SK-N-SH treated with all-trans-retinoic acid at 6 μM for 48 hours (cell line): ENCODE data around the gene SGPL1.

Source experiments
- ARNTL ChIP-seq: fragments of 450-650 bp; formaldehyde crosslinking; IDR thresholded peaks from 2 replicates; pipeline ENCODE4 v1.5.0; 2020; ENCODE audit warnings: low read depth, mild to moderate bottlenecking, moderate library complexity, borderline replicate concordance
- BACH2 ChIP-seq: fragments of 250-450 bp; sonication (Bioruptor Pico); IDR thresholded peaks from 2 replicates; pipeline ENCODE4 v1.9.0; 2021; ENCODE audit warnings: mild to moderate bottlenecking, borderline replicate concordance
- CSRNP3 ChIP-seq: fragments of 250-450 bp; sonication (Bioruptor Pico); IDR thresholded peaks from 2 replicates; pipeline ENCODE4 v1.5.1; 2021; ENCODE audit warnings: mild to moderate bottlenecking, moderate library complexity
- ESRRG ChIP-seq: fragments of 250-450 bp; sonication (Bioruptor Pico); IDR thresholded peaks from 2 replicates; pipeline ENCODE4 v1.6.1; 2021; ENCODE audit warnings: mild to moderate bottlenecking
- ISL1 ChIP-seq: fragments of 250-450 bp; sonication (Bioruptor Pico); IDR thresholded peaks from 2 replicates; pipeline ENCODE4 v2.1.2; 2022; ENCODE audit warnings: mild to moderate bottlenecking, moderate library complexity
- OSR1 ChIP-seq: fragments of 250-450 bp; sonication (Bioruptor Pico); IDR thresholded peaks from 2 replicates; pipeline ENCODE4 v1.8.0; 2022; ENCODE audit warnings: moderate library complexity, mild to moderate bottlenecking, inconsistent platforms
- PPARA ChIP-seq: fragments of 250-450 bp; sonication (Bioruptor Pico); IDR thresholded peaks from 2 replicates; pipeline ENCODE4 v1.5.0; 2020; ENCODE audit warnings: mild to moderate bottlenecking, borderline replicate concordance
- RARB ChIP-seq: fragments of 250-450 bp; sonication (Bioruptor Pico); IDR thresholded peaks from 2 replicates; pipeline ENCODE4 v1.8.0; 2021; ENCODE audit warnings: mild to moderate bottlenecking, moderate library complexity
- ZC3H10 ChIP-seq: fragments of 250-450 bp; sonication (Bioruptor Pico); IDR thresholded peaks from 2 replicates; pipeline ENCODE4 v1.5.1; 2021; ENCODE audit warnings: mild to moderate bottlenecking, moderate library complexity
- ZFP3 ChIP-seq: fragments of 250-450 bp; sonication (Bioruptor Pico); IDR thresholded peaks from 2 replicates; pipeline ENCODE4 v1.5.0; 2020; ENCODE audit warnings: mild to moderate bottlenecking, moderate library complexity
- ZFP30 ChIP-seq: fragments of 450-650 bp; formaldehyde crosslinking; IDR thresholded peaks from 2 replicates; pipeline ENCODE4 v1.5.0; 2022; ENCODE audit warnings: mild to moderate bottlenecking, moderate library complexity
- TF ChIP-seq, protein P1 (sequence below): fragments of 250-450 bp; sonication (Bioruptor Pico); IDR thresholded peaks from 2 replicates; pipeline ENCODE4 v1.8.0; 2020; ENCODE audit warnings: mild to moderate bottlenecking, moderate library complexity, borderline replicate concordance
- TF ChIP-seq, protein P2 (sequence below): fragments of 250-450 bp; sonication (Bioruptor Pico); IDR thresholded peaks from 2 replicates; pipeline ENCODE4 v1.5.1; 2020; ENCODE audit warnings: low read depth, mild to moderate bottlenecking, moderate library complexity
- TF ChIP-seq, protein P3 (sequence below): fragments of 250-450 bp; sonication (Bioruptor Pico); IDR thresholded peaks from 2 replicates; pipeline ENCODE4 v1.8.0; 2021; ENCODE audit warnings: low read depth, mild to moderate bottlenecking, moderate library complexity, borderline replicate concordance

- TF ChIP-seq, protein P1, sequence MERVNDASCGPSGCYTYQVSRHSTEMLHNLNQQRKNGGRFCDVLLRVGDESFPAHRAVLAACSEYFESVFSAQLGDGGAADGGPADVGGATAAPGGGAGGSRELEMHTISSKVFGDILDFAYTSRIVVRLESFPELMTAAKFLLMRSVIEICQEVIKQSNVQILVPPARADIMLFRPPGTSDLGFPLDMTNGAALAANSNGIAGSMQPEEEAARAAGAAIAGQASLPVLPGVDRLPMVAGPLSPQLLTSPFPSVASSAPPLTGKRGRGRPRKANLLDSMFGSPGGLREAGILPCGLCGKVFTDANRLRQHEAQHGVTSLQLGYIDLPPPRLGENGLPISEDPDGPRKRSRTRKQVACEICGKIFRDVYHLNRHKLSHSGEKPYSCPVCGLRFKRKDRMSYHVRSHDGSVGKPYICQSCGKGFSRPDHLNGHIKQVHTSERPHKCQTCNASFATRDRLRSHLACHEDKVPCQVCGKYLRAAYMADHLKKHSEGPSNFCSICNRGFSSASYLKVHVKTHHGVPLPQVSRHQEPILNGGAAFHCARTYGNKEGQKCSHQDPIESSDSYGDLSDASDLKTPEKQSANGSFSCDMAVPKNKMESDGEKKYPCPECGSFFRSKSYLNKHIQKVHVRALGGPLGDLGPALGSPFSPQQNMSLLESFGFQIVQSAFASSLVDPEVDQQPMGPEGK, result no peak
- TF ChIP-seq RARB (CRISPR knock-in tag) (no peak), CSRNP3 (CRISPR knock-in tag) (no peak), BACH2 (CRISPR knock-in tag) (no peak), ZC3H10 (CRISPR knock-in tag) (no peak), ESRRG (CRISPR knock-in tag) (no peak), ARNTL (CRISPR knock-in tag) (no peak), PPARA (CRISPR knock-in tag) (no peak), ZFP3 (CRISPR knock-in tag) (no peak), ZFP30 (CRISPR knock-in tag) (no peak), ISL1 (CRISPR knock-in tag) (no peak), OSR1 (CRISPR knock-in tag) (no peak)
- TF ChIP-seq, protein P2, sequence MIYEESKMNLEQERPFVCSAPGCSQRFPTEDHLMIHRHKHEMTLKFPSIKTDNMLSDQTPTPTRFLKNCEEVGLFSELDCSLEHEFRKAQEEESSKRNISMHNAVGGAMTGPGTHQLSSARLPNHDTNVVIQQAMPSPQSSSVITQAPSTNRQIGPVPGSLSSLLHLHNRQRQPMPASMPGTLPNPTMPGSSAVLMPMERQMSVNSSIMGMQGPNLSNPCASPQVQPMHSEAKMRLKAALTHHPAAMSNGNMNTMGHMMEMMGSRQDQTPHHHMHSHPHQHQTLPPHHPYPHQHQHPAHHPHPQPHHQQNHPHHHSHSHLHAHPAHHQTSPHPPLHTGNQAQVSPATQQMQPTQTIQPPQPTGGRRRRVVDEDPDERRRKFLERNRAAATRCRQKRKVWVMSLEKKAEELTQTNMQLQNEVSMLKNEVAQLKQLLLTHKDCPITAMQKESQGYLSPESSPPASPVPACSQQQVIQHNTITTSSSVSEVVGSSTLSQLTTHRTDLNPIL (CRISPR knock-in tag), result no peak
- TF ChIP-seq, protein P3, sequence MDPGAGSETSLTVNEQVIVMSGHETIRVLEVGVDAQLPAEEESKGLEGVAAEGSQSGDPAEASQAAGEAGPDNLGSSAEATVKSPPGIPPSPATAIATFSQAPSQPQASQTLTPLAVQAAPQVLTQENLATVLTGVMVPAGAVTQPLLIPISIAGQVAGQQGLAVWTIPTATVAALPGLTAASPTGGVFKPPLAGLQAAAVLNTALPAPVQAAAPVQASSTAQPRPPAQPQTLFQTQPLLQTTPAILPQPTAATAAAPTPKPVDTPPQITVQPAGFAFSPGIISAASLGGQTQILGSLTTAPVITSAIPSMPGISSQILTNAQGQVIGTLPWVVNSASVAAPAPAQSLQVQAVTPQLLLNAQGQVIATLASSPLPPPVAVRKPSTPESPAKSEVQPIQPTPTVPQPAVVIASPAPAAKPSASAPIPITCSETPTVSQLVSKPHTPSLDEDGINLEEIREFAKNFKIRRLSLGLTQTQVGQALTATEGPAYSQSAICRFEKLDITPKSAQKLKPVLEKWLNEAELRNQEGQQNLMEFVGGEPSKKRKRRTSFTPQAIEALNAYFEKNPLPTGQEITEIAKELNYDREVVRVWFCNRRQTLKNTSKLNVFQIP (CRISPR knock-in tag), result no peak
Observed at GRCh38 chr10:70907637-70908405, 92.1 kb downstream of the SGPL1 start.
